ENCODE data around the gene ANKRD33B.

DNA sequence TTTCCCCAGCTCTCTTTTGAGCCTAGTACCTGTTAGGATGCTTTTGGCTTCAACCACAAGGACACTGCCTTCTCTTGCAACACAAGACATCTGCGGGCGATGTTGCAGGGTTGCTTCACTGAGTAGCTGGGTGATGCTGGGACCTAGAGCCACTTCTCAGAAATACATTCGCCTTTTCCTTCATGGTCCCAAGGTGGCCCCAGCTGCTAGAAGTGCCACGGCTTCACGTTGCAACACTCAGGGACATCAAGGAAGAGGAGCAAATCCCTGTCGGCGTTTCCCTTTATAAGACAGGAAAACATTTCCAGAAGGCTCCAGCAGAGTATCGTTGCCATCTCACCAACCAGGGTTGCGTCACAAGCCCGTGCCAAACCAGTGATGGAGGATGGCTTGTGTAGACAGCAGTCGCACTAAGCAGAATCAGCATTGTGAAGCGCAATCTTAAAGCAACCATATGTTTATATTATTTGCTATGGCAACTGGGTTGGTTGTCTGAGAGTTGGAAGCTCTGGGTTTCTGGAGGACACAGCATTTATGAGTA lies 62.7 kb downstream of the ANKRD33B start:
- TF ChIP-seq GATA2 (IDR thresholded peaks at IDR 0.05; ENCODE audit: low read depth, low read length) (no peak), GATA3 (IDR thresholded peaks at IDR 0.05; ENCODE audit: low read depth, low read length) (no peak)
